ENCODE data around the gene NXPH1.

DNA sequence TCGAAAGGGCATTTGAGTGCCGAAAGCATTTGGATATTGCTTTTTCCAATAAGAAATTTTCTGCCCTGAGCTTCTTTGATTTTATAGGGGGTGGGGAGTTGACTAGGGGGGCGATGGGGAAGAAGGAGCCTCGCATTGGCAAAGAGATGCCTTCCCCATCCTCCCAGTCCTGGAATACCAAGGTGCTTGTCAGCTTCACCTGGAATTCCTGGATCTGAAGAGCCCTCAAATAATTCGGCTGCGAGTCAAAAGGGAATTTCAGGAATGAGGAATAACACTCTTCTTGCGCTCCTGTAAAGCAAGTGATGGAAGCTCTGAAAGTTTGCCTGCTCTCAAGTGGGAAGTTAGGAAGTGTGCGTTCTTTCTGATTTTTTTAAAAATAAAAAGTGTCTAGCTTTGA, 7.3 kb downstream of the NXPH1 start:
- TF ChIP-seq, protein P1, sequence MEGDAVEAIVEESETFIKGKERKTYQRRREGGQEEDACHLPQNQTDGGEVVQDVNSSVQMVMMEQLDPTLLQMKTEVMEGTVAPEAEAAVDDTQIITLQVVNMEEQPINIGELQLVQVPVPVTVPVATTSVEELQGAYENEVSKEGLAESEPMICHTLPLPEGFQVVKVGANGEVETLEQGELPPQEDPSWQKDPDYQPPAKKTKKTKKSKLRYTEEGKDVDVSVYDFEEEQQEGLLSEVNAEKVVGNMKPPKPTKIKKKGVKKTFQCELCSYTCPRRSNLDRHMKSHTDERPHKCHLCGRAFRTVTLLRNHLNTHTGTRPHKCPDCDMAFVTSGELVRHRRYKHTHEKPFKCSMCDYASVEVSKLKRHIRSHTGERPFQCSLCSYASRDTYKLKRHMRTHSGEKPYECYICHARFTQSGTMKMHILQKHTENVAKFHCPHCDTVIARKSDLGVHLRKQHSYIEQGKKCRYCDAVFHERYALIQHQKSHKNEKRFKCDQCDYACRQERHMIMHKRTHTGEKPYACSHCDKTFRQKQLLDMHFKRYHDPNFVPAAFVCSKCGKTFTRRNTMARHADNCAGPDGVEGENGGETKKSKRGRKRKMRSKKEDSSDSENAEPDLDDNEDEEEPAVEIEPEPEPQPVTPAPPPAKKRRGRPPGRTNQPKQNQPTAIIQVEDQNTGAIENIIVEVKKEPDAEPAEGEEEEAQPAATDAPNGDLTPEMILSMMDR (IDR thresholded peaks at IDR 0.05), result no peak
- peak; percentile 71 for TF ChIP-seq EZH2 (IDR thresholded peaks at IDR 0.05)
